WTC11 (cell line): ENCODE results near the gene ENTR1.

ENCODE experiments used
- ATF2 ChIP-seq: sonication (generic); formaldehyde crosslinking; IDR thresholded peaks from 2 replicates; pipeline ENCODE4 v1.8.1; 2022; ENCODE audit warnings: low read depth, missing genetic modification reagents, borderline replicate concordance
- CTCF ChIP-seq: fragments of 200-600 bp; IDR thresholded peaks from 2 replicates; pipeline ENCODE4 v1.8.0; 2022; ENCODE audit warnings: antibody characterized with exemption
- ESRRA ChIP-seq: sonication (generic); formaldehyde crosslinking; IDR thresholded peaks from 2 replicates; pipeline ENCODE4 v1.8.1; 2022; ENCODE audit warnings: mild to moderate bottlenecking, missing genetic modification reagents, borderline replicate concordance
- NR2C2 ChIP-seq: sonication (generic); formaldehyde crosslinking; IDR thresholded peaks from 2 replicates; pipeline ENCODE4 v1.8.0; 2022; ENCODE audit warnings: mild to moderate bottlenecking, missing genetic modification reagents
- SMAD4 ChIP-seq: sonication (generic); formaldehyde crosslinking; IDR thresholded peaks from 2 replicates; pipeline ENCODE4 v1.8.0; 2022; ENCODE audit warnings: mild to moderate bottlenecking, missing genetic modification reagents
- USF2 ChIP-seq: sonication (generic); formaldehyde crosslinking; IDR thresholded peaks from 2 replicates; pipeline ENCODE4 v1.8.1; 2023; ENCODE audit warnings: mild to moderate bottlenecking, missing genetic modification reagents, moderate library complexity
- ZNF121 ChIP-seq: sonication (generic); formaldehyde crosslinking; IDR thresholded peaks from 2 replicates; pipeline ENCODE4 v1.8.0; 2023; ENCODE audit warnings: missing genetic modification reagents
- ZNF512 ChIP-seq: sonication (generic); formaldehyde crosslinking; IDR thresholded peaks from 2 replicates; pipeline ENCODE4 v1.8.1; 2022; ENCODE audit warnings: missing genetic modification reagents, borderline replicate concordance

GRCh38 chr9:136442265-136442664 is 31.9 kb upstream of the ENTR1 start:
- TF ChIP-seq CTCF, result no peak
- TF ChIP-seq ATF2 (CRISPR knock-in tag), result no peak
- no peak for TF ChIP-seq ZNF512 (CRISPR knock-in tag)
- TF ChIP-seq NR2C2, result no peak
- TF ChIP-seq ZNF121 (CRISPR knock-in tag), result no peak
- no peak for TF ChIP-seq SMAD4 (CRISPR knock-in tag)
- TF ChIP-seq USF2 (CRISPR knock-in tag), result no peak
- TF ChIP-seq ESRRA, result no peak
